ENCODE measurements around the gene TP73. TPM values are rescaled to one million over a fixed set of nuclear protein-coding genes. Genes with fewer than 3 reads are reported as not detected.

TP73 gene
- total RNA-seq (2014; rRNA removed; shearing (Covaris generic)) = 0.55 and 1.6 TPM in 2 replicates

DNA sequence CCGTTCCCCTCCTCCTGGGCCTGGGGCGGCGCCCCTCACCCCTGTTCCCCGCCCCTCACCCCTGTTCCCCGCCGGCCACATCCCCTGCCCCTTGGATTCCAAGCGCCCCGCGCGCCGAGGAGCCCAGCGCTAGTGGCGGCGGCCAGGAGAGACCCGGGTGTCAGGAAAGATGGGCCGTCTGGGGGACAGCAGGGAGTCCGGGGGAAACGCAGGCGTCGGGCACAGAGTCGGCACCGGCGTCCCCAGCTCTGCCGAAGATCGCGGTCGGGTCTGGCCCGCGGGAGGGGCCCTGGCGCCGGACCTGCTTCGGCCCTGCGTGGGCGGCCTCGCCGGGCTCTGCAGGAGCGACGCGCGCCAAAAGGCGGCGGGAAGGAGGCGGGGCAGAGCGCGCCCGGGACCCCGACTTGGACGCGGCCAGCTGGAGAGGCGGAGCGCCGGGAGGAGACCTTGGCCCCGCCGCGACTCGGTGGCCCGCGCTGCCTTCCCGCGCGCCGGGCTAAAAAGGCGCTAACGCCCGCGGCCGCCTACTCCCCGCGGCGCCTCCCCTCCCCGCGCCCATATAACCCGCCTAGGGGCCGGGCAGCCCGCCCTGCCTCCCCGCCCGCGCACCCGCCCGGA, at the start of gene TP73:
Gene TP73 (plus strand): TSS at position 587 of the 618 bp plus-strand sequence. CDS start 29,850 bp downstream, outside the sequence.
- peak; percentile 90 for DNase-seq
- H3K36me3 ChIP-seq (replicated peaks; ENCODE audit: control insufficient read depth, insufficient read depth, low read length) = peaks cover 1% of the 10 kb centered on the region; the same call in 1 of the 2 replicates
- H3K27me3 ChIP-seq (ENCODE audit: control insufficient read depth, insufficient read depth, low read length) = peaks cover 53% of the 10 kb centered on the region
- peak within 1 kb of the TSS; percentile 52 for H3K4me3 ChIP-seq (ENCODE audit: insufficient read depth, low read depth, low read length)

DNA sequence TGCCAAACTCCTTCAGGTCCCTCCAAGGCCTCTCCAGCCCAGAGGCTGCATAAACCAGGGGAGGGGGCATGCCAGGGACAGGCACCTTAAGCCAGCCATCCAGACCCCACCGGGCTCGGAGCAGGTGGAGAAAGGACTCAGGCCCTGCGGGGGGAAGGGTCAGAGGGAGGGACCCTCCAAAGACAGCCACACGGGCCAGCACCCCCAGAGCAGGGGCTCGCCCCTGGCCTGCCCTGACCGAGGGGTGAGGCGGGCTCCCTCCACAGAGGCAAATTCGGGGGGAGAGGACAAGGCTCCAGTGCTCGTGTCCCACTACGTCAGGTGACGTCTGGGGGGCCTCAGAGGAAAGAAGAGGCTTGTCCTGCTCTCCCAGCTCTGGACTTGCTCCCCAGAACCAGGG, 49.2 kb upstream of the TP73 start:
- Histone ChIP-seq H3K4me3 (ENCODE audit: insufficient read depth, low read depth, low read length) (no peak overlapping the region), H3K27me3 (ENCODE audit: control insufficient read depth, insufficient read depth, low read length) (no peaks in the 10 kb centered on the region)
- DNase-seq = no peak

DNA sequence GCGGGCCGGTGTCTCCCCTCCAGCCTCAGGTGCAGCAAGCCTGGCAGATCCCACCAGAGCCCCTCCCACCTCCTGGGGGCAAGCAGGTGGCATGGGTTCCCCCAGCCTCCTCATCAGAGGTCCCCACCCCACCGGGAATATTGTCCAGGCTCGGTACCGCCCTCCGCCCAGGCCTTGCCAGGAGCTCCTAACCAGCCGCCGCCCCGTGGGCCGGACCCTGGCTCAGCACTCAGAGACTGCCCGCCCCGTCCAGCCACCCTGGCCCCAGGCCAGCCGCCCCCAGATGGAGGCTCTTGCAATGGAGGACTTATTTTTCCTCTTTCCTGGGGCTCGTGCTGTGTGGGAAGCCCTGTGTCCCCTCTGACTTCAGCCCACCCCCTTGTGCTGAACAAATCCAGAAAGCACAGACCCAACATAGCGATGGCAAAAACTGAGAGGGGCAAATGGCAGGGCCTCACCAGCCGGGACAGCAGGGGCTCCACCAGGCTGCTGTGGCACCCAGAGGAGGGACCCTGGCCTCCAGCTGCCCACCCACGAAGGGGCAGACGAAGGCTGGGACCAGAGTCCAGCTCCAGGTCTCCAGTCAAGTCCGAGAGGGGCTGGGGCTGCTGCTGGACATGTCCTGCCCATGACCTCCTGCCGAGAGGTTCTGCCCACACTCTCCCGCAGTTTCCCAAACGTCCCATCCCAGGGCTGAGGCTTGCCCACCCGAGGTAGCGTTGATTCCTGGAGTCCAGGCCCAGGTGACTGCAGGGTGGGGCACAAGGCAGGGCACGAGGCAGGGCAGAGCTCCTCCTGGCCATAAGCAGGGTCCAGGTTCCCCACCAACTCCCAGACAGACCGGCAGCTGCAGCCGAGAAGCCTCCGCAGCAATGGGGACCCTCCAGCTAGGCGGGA, 48.5 kb upstream of the TP73 start:
- no peak for DNase-seq
- Histone ChIP-seq H3K27me3 (ENCODE audit: control insufficient read depth, insufficient read depth, low read length) (no peaks in the 10 kb centered on the region), H3K4me3 (ENCODE audit: insufficient read depth, low read depth, low read length) (no peak overlapping the region), H3K36me3 (replicated peaks; ENCODE audit: control insufficient read depth, insufficient read depth, low read length) (no peaks in the 10 kb centered on the region)

More for the DNA sequence above, 49.2 kb upstream of the TP73 start:
- no peaks in the 10 kb centered on the region for H3K36me3 ChIP-seq (replicated peaks; ENCODE audit: control insufficient read depth, insufficient read depth, low read length)

DNA sequence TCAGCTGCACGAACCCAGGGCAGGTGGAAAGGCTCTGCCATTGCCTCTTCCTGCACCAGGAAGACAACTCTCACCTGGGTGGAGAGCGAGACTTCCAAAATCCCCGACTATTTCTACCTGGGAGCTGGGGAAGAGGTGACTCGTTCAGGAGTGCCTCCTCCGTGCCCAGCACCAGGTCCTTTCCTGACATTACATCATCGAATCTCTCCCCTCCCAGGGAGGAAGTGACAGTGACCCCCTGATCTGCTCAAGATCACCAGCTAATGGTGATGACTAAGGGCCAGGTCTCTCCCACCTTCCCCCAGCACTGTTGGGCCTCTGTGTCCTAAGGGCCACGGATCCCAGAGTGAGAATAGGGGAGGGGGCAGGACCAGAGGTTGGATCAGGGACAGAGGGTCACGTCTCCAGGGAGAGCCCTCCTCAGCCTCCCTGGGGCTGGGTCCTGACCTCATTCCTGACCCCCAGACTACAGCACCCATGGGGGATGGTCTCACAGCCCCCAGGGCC, 47.8 kb upstream of the TP73 start:
- DNase-seq = no peak
- no peaks in the 10 kb centered on the region; the same call in 1 of the 2 replicates for H3K36me3 ChIP-seq (replicated peaks; ENCODE audit: control insufficient read depth, insufficient read depth, low read length)
- no peaks in the 10 kb centered on the region for H3K27me3 ChIP-seq (ENCODE audit: control insufficient read depth, insufficient read depth, low read length)
- H3K4me3 ChIP-seq (ENCODE audit: insufficient read depth, low read depth, low read length) = no peak overlapping the region

DNA sequence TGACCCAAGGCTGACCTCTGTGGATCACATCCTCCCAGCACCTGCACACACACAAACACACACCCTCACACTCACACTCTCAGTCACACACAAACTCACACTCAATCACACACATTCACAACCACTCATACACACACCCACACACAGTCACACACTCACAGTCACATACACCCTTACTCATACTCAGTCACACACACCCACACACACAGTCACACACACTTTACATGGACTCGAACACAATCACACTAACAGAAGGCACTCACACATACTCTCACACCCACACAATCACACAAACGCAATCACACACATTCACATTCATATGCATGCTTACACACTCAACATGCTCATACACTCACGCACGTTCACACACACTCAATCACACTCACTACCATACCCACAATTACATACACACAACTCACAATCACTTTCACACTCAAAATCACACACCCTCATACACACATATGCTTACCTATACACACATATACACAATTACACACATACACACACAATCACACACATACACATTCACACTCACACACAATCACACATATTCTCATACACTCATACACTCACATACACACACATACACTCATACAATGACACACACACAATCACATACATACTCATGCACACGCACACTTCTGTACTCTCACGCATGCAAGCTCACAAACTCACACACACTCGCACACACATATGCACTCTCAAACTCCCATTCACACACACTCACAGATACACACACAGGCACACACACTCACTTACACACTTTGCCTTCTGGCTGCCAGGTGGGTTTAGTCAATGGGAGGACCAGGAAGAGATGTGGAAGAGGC, 47.1 kb upstream of the TP73 start:
- no peak for DNase-seq
- no peak overlapping the region for H3K4me3 ChIP-seq (ENCODE audit: insufficient read depth, low read depth, low read length)
- no peaks in the 10 kb centered on the region for H3K27me3 ChIP-seq (ENCODE audit: control insufficient read depth, insufficient read depth, low read length)
- H3K36me3 ChIP-seq (replicated peaks; ENCODE audit: control insufficient read depth, insufficient read depth, low read length) = no peaks in the 10 kb centered on the region; the same call in 1 of the 2 replicates

DNA sequence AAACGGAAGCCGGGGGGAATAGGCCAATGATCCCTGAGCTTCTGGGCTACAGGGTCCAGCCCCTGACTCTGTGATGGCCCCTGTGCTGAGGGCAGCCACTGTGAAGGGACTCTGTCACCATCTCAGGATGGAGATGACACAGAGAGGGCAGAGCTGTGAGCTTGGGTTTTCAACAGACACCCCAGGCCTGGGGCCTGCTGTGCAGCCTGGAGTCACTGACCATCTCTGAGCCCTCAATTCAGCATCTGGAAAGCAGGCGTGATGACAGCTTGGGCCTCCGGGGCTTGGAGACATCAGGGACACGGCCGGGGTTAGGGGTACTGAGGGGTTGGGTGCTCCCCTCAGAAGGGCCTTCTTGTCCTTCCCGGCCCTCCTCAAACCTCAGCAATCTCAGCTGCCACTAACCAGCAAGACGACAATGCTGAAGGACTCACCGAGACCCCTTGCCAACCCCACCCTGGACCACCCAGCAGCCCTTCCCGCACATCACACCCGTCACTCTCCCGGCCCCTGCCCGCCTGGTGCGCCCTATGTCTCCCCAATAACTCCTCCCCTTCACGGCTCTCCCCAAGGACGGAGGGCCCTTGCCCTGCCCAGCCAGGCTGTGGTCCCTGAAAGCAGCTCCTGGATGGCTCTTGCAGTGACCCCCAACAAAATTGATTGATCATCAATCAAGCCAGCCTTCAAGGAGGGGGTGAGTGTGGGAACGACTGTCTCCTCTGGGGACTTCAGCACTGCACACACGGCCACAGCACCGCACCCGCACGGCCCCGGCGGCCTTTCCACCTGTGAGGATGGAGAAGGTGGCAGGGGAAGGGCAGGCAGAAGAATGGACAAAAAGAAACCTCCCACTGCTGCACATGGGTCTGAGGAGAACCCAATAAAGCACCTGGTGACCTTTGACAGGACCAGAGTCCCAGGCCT, 45.3 kb upstream of the TP73 start:
- Histone ChIP-seq H3K4me3 (ENCODE audit: insufficient read depth, low read depth, low read length) (no peak overlapping the region), H3K36me3 (replicated peaks; ENCODE audit: control insufficient read depth, insufficient read depth, low read length) (no peaks in the 10 kb centered on the region; the same call in 1 of the 2 replicates), H3K27me3 (ENCODE audit: control insufficient read depth, insufficient read depth, low read length) (peaks cover 10% of the 10 kb centered on the region)
- DNase-seq = no peak

DNA sequence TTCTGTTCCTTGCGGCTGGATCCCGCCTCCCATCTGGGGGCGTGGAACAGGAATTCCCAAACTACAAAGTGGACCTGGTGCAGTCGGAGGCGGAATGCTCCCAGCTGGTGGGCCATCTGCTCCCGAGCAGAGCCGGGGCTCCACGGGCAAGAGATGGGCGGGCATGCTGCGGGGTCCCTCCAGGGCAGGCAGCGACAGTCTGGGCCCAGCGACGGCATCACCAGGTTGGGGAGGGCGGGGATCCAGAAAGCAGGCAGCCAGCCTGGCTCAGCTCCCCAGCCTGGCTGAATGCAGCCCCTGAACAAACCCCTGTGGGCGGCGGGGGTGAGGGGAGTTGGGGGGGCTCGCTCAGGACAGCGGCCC, 44.6 kb upstream of the TP73 start:
- Histone ChIP-seq H3K36me3 (replicated peaks; ENCODE audit: control insufficient read depth, insufficient read depth, low read length) (no peaks in the 10 kb centered on the region; the same call in 1 of the 2 replicates), H3K4me3 (ENCODE audit: insufficient read depth, low read depth, low read length) (no peak overlapping the region)
- no peak for DNase-seq

DNA sequence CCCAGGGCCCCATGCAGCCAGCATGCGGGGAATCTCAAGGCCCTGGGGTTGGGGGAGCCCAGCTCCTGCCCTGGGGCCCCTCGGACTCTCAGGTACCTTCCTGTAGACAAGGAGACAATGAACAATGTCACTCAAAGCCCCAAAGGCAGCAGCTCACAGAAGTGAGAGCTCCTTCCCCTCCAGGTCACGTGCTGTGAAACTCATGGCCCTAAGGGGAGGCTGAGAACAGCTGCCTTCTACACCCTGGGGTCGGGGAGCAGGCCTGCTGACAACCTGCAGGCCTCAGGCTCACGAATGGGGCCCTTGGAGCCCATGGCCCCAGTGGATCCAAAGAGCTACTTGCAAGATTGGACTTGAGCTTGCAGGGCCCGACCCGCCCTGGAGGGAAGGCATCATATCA, 44.2 kb upstream of the TP73 start:
- no peak for DNase-seq
- H3K27me3 ChIP-seq (ENCODE audit: control insufficient read depth, insufficient read depth, low read length) = peaks cover 19% of the 10 kb centered on the region
- no peaks in the 10 kb centered on the region; the same call in 1 of the 2 replicates for H3K36me3 ChIP-seq (replicated peaks; ENCODE audit: control insufficient read depth, insufficient read depth, low read length)

More for the DNA sequence above, 44.6 kb upstream of the TP73 start:
- peaks cover 16% of the 10 kb centered on the region for H3K27me3 ChIP-seq (ENCODE audit: control insufficient read depth, insufficient read depth, low read length)

DNA sequence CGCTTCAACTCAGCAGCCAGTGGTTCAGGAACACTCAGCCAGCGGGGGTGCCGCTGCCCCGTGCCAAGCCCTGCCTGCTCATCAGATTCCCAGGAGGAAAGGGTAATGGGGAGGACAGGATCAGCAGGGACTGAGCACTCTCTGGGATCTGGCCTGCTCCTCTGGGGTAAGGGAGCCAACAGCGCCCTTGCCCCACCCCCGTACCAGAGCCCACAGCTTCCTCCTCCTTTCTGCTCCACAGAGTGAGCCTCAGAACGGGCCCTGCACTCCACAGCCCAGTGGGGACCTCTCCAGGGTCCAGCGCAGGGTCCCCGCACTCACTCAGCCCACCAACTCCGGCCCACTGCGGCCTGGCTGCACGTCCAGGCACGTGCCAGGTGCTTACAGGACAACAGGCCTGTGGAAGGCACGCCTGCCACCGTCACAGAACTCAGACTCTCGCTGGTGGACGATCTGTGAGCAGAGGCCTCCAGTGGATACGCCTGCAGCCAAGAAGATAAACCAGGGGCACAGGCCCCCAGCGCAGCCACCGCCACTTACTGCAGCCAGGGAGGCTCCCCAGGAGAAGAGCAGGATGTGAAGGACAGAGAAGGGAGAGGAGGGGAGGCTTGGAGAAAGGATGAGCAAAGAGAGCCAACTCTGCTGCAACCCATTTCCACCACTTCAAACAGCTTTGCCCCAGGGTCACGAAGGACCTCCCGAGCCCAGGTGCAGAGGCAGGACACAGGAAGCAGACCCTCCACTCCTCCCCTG, 43.1 kb upstream of the TP73 start:
- H3K27me3 ChIP-seq (ENCODE audit: control insufficient read depth, insufficient read depth, low read length) = peaks cover 19% of the 10 kb centered on the region
- DNase-seq = no peak
- H3K36me3 ChIP-seq (replicated peaks; ENCODE audit: control insufficient read depth, insufficient read depth, low read length) = no peaks in the 10 kb centered on the region; the same call in 1 of the 2 replicates
- no peak overlapping the region for H3K4me3 ChIP-seq (ENCODE audit: insufficient read depth, low read depth, low read length)

More for the DNA sequence above, 44.2 kb upstream of the TP73 start:
- H3K4me3 ChIP-seq (ENCODE audit: insufficient read depth, low read depth, low read length) = no peak overlapping the region

DNA sequence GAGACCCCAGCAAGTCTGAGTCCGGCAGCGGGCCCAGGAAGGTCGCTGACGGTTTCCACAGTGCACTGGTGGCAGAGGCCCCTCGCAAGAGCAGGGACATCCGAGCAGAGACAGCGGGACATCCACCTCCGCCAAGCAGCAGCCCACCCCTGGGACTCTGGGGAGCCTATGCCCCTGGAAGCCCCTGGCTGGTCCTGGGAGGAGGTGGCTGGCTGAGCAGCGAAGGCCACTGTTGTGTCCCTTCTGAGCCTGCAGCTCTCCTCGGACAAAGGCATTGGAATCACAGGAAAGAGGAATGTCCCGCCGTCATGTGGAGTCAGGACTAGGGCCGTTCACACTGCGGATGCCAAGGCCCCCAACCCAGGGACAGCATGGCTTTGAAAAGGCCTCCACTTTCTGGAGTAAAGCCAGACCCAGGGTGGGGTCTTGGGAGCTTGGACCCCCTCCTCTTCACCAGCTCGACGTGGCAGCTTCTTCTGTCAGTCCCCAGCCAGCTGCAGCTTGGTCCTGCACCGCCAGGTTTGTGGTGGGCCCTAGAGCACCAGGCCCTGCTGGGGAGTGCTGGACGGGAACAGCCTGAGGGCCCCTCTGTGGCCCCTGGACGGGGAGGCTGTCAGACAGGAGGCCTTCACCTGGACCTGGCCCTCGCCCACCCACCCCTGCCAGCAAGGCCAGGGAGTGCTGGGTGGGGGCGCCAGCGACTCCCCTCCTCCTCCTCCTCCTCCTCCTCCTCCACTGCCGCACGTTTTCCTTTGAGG, 42.4 kb upstream of the TP73 start:
- Histone ChIP-seq H3K27me3 (ENCODE audit: control insufficient read depth, insufficient read depth, low read length) (peaks cover 19% of the 10 kb centered on the region), H3K36me3 (replicated peaks; ENCODE audit: control insufficient read depth, insufficient read depth, low read length) (no peaks in the 10 kb centered on the region; the same call in 1 of the 2 replicates), H3K4me3 (ENCODE audit: insufficient read depth, low read depth, low read length) (no peak overlapping the region; the same call in 1 of the 2 replicates)
- DNase-seq = peak; percentile 81

DNA sequence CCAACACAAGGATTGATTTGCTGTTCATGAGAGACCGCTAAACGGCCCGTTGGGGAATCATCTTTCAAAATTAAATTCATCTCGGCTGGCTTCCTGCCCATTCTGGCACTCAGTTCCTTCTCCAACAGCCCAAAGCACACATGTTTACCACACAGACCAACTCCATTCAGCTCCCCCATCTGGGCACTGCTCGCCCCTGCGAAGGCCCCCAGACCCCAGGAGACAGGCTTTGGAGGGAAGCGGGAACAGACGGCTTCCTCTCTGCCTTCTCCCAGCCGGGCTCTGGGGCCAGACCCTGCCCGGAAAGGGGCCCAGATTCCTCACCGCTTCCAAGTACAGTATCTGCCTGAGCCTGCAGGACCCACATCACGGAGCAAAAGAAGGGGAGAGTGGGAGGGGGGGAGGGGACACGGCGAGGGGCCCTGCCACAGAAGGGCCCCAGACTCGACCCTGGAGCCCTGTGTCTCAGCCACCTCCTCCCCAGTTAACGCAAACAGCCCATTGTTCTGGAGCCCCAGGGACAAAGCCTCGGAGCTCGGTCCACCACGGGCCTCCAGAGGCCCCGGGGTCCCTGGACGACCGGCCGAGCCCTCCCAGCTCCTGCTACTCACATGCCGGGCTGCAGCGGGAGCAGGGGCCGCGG, 41.7 kb upstream of the TP73 start:
- DNase-seq = peak; percentile 84
- Histone ChIP-seq H3K27me3 (ENCODE audit: control insufficient read depth, insufficient read depth, low read length) (peaks cover 19% of the 10 kb centered on the region), H3K36me3 (replicated peaks; ENCODE audit: control insufficient read depth, insufficient read depth, low read length) (no peaks in the 10 kb centered on the region; the same call in 1 of the 2 replicates), H3K4me3 (ENCODE audit: insufficient read depth, low read depth, low read length) (peak overlapping the region; percentile 77)
